HEK293 (cell line): ENCODE results near the gene CRACR2A.

Experiments
- CTCF ChIA-PET: fragments of 350-600 bp; formaldehyde crosslinking; extraction: SDS; loops from one replicate; lab custom pipeline; 2021; ENCODE audit warnings: antibody characterized with exemption; lab: Yijun Ruan, JAX
- POLR2A ChIA-PET: fragments of 300-600 bp; formaldehyde crosslinking; extraction: SDS; loops from one replicate; lab custom pipeline; 2020; ENCODE audit warnings: antibody characterized with exemption, inconsistent platforms; lab: Yijun Ruan, JAX
- H3K27ac ChIP-seq: fragments of 200-500 bp; sonication (Bioruptor generic); 2 replicates; pipeline ENCODE4 v1.5.1; 2014; ENCODE audit warnings: low read depth, low read length, control low read depth, inconsistent platforms; ENCODE audit errors: extremely low read depth
- H3K36me3 ChIP-seq, 2 experiments: fragments of 200-500 bp in 1 of 2; sonication (Bioruptor generic) in 1 of 2; 1 replicate in 1 of 2; 2 replicates in 1 of 2; pipeline ENCODE4 v1.5.1; 2014 to 2017; ENCODE audit warnings: inconsistent platforms in 2 of 2, low read length in 2 of 2; ENCODE audit not compliant: control insufficient read depth in 2 of 2, insufficient read depth in 1 of 2
- H3K4me1 ChIP-seq: fragments of 200-500 bp; sonication (Bioruptor generic); 2 replicates; pipeline ENCODE4 v1.5.1; 2014; ENCODE audit warnings: mild to moderate bottlenecking, low read length, inconsistent platforms; ENCODE audit not compliant: control insufficient read depth, insufficient read depth
- H3K4me3 ChIP-seq: 2 replicates; pipeline ENCODE4 v1.5.1; 2011; ENCODE audit warnings: low read depth, mild to moderate bottlenecking, control low read depth, low read length, moderate library complexity
- H3K9me3 ChIP-seq: fragments of 200-500 bp; sonication (Bioruptor generic); 2 replicates; pipeline ENCODE4 v1.5.1; 2014; ENCODE audit warnings: low read depth, low read length, inconsistent platforms; ENCODE audit not compliant: control insufficient read depth, insufficient read depth
- EGR2 ChIP-seq: fragments of 450-650 bp; formaldehyde crosslinking; IDR thresholded peaks from 2 replicates; pipeline ENCODE4 v1.5.1; 2016; ENCODE audit warnings: low read depth, missing biosample characterization, missing genetic modification characterization
- GLI2 ChIP-seq: fragments of 450-650 bp; formaldehyde crosslinking; IDR thresholded peaks from 2 replicates; pipeline ENCODE4; 2017; ENCODE audit warnings: missing biosample characterization, missing genetic modification characterization, low read depth, borderline replicate concordance
- PRDM10 ChIP-seq: fragments of 450-650 bp; formaldehyde crosslinking; IDR thresholded peaks from 2 replicates; pipeline ENCODE4 v1.5.1; 2016; ENCODE audit warnings: missing biosample characterization, missing genetic modification characterization
- ZNF10 ChIP-seq: fragments of 450-650 bp; formaldehyde crosslinking; IDR thresholded peaks from 2 replicates; pipeline ENCODE4 v1.5.1; 2017; ENCODE audit warnings: missing biosample characterization, missing genetic modification characterization
- ZNF114 ChIP-seq: fragments of 450-650 bp; formaldehyde crosslinking; IDR thresholded peaks from 2 replicates; pipeline ENCODE4 v1.5.0; 2017; ENCODE audit warnings: missing biosample characterization, missing genetic modification characterization
- ZNF16 ChIP-seq: fragments of 450-650 bp; formaldehyde crosslinking; IDR thresholded peaks from 2 replicates; pipeline ENCODE4 v1.5.1; 2016; ENCODE audit warnings: low read depth, missing biosample characterization, missing genetic modification characterization
- ZNF184 ChIP-seq: fragments of 450-650 bp; IDR thresholded peaks from 2 replicates; pipeline ENCODE4 v1.5.1; 2018; ENCODE audit warnings: missing biosample characterization, mild to moderate bottlenecking, missing genetic modification characterization
- ZNF239 ChIP-seq: fragments of 450-650 bp; formaldehyde crosslinking; IDR thresholded peaks from 2 replicates; pipeline ENCODE4 v1.5.1; 2016; ENCODE audit warnings: missing biosample characterization, missing genetic modification characterization
- ZNF274 ChIP-seq, 2 experiments: fragments of 200-500 bp in 1 of 2; fragments of 450-650 bp in 1 of 2; sonication (Bioruptor generic) in 1 of 2; formaldehyde crosslinking in 1 of 2; IDR thresholded peaks; 2 replicates each; pipeline versions ENCODE4 v1.5.1 to v1.6.1; 2014 to 2016; ENCODE audit warnings: borderline replicate concordance in 1 of 2, inconsistent platforms in 1 of 2, low read length in 1 of 2, missing biosample characterization in 1 of 2, missing genetic modification characterization in 1 of 2
- ZNF292 ChIP-seq: fragments of 450-650 bp; formaldehyde crosslinking; IDR thresholded peaks from 2 replicates; pipeline ENCODE4 v1.5.1; 2016; ENCODE audit warnings: low read depth, missing biosample characterization, missing genetic modification characterization, borderline replicate concordance
- ZNF341 ChIP-seq: fragments of 450-650 bp; formaldehyde crosslinking; IDR thresholded peaks from 2 replicates; pipeline ENCODE4; 2016; ENCODE audit warnings: low read depth, missing biosample characterization, missing genetic modification characterization
- ZNF544 ChIP-seq: fragments of 450-650 bp; formaldehyde crosslinking; IDR thresholded peaks from 2 replicates; pipeline ENCODE4 v1.5.0; 2017; ENCODE audit warnings: missing biosample characterization, missing genetic modification characterization
- ZNF548 ChIP-seq: fragments of 450-650 bp; formaldehyde crosslinking; IDR thresholded peaks from 2 replicates; pipeline ENCODE4 v1.5.1; 2016; ENCODE audit warnings: missing biosample characterization, missing genetic modification characterization
- ZNF600 ChIP-seq: fragments of 450-650 bp; formaldehyde crosslinking; IDR thresholded peaks from 2 replicates; pipeline ENCODE4 v1.5.1; 2016; ENCODE audit warnings: missing biosample characterization, missing genetic modification characterization
- ZNF610 ChIP-seq: fragments of 450-650 bp; formaldehyde crosslinking; IDR thresholded peaks from 2 replicates; pipeline ENCODE4 v1.5.1; 2016; ENCODE audit warnings: missing biosample characterization, missing genetic modification characterization, borderline replicate concordance
- ZNF624 ChIP-seq: fragments of 450-650 bp; formaldehyde crosslinking; IDR thresholded peaks from 2 replicates; pipeline ENCODE4 v1.5.1; 2017; ENCODE audit warnings: missing biosample characterization, missing genetic modification characterization
- ZNF830 ChIP-seq: fragments of 450-650 bp; IDR thresholded peaks from 2 replicates; pipeline ENCODE4 v1.5.0; 2018; ENCODE audit warnings: missing biosample characterization, missing genetic modification characterization, low read depth, mild to moderate bottlenecking, moderate library complexity
- TF ChIP-seq, protein P1 (sequence below): fragments of 450-650 bp; formaldehyde crosslinking; IDR thresholded peaks from 2 replicates; pipeline ENCODE4 v1.5.1; 2016; ENCODE audit warnings: missing biosample characterization, missing genetic modification characterization

Gene CRACR2A

GRCh38 chr12:3598896-3599860 lies 153.7 kb downstream of the CRACR2A start (continued):
- no peak for TF ChIP-seq ZNF274 (IDR thresholded peaks at IDR 0.05; ENCODE audit: low read length)
- no peak for TF ChIP-seq ZNF274 (tag by site-specific recombination; IDR thresholded peaks at IDR 0.05; ENCODE audit: borderline replicate concordance)
- no peak for TF ChIP-seq ZNF548 (tag by site-specific recombination)
- TF ChIP-seq ZNF830, result no peak
- TF ChIP-seq ZNF10 (tag by site-specific recombination), result no peak
- TF ChIP-seq ZNF114 (tag by site-specific recombination), result no peak
- no peak for TF ChIP-seq ZNF184 (tag by site-specific recombination)
- TF ChIP-seq ZNF610 (tag by site-specific recombination), result no peak
- TF ChIP-seq EGR2 (tag by site-specific recombination), result no peak
- TF ChIP-seq ZNF239 (tag by site-specific recombination), result no peak
- no peak for TF ChIP-seq ZNF292 (tag by site-specific recombination)
- no peak for TF ChIP-seq ZNF16 (tag by site-specific recombination)
- no peak for TF ChIP-seq PRDM10 (tag by site-specific recombination)
- TF ChIP-seq, protein P1, sequence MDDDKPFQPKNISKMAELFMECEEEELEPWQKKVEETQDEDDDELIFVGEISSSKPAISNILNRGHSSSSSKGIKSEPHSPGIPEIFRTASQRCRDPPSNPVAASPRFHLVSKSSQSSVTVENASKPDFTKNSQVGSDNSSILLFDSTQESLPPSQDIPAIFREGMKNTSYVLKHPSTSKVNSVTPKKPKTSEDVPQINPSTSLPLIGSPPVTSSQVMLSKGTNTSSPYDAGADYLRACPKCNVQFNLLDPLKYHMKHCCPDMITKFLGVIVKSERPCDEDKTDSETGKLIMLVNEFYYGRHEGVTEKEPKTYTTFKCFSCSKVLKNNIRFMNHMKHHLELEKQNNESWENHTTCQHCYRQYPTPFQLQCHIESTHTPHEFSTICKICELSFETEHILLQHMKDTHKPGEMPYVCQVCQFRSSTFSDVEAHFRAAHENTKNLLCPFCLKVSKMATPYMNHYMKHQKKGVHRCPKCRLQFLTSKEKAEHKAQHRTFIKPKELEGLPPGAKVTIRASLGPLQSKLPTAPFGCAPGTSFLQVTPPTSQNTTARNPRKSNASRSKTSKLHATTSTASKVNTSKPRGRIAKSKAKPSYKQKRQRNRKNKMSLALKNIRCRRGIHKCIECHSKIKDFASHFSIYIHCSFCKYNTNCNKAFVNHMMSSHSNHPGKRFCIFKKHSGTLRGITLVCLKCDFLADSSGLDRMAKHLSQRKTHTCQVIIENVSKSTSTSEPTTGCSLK (tag by site-specific recombination), result no peak

- Histone ChIP-seq H3K4me1 (no peaks in the 10 kb centered on the region), H3K4me3 (no peak overlapping the region), H3K9me3 (no peaks in the 10 kb centered on the region), H3K36me3 (no peaks in the 10 kb centered on the region), H3K27ac (no peak overlapping the region)
- POLR2A ChIA-PET, result no interaction called here
- no peak for TF ChIP-seq ZNF341 (tag by site-specific recombination)
- TF ChIP-seq ZNF624 (tag by site-specific recombination), result no peak
- no peak for TF ChIP-seq GLI2 (tag by site-specific recombination)
- TF ChIP-seq ZNF600 (tag by site-specific recombination), result no peak
- TF ChIP-seq ZNF544 (tag by site-specific recombination), result no peak
- CTCF ChIA-PET, result interaction anchor here (1.1 kb wide), 1 partner anchor 298 kb away, joined by 3 read pairs; no protein-coding TSS in a partner anchor
Measured at GRCh38 chr12:3597526-3598210, 155.2 kb downstream of the CRACR2A start.
